GM20431 (cell line): ENCODE data around the gene IL10.

Source experiments
- in situ Hi-C: fragments of 300-500 bp; cut with MseI, MboI; formaldehyde crosslinking; loops from one replicate; pipeline ENCODE4 v1.15.0; 2020; ENCODE audit warnings: low sequenced_read_pairs; ENCODE audit not compliant: unreplicated experiment

The IL10 gene

DNA sequence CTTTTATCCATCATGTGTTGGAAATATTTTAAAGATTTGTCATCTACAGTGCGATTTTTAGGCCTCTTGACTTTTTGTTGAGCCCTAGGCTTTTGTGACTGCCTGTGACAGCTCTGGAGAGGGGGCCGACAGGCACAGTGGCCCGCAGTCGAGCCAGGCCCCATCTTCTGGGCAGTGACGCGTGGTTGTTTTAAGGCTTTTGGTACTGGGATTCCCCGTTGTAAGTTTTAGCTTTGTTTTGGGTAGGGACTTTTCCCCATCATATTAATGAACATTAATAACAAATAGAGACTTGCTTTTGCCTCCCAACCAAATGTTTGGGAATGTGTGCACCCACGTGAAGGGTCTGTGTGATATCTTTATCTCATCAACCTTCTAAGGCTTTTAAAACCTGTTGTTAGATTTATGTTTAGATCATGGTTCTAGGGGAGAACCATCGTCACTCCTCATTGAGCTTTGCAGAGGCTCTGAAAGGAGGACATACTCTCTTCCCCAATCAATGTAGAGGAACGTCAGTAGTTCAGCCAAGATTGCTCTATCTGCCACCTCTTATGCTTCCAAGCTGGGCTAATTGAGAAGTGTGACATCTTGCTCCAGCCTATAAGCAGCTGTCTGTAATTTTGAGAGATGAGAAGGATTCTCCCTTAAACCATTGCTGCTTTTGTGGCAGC is 53.0 kb downstream of the IL10 start:
- in situ Hi-C loops: no loop called here

DNA sequence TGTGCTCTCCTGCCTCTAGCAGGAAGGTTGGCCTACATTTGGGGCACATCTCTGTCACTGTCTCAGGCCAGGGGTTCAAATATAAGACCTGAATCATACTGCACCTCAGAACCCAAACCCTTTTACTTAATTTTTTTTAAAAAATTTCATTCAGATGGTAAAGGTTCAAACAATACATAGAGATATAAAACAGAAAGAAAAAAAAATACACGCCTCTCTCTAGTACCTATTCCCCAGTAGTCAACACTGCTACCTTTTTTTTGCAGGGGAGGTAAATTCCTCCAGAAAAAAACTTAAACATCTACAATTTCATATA is 54.7 kb downstream of the IL10 start:
- in situ Hi-C loops: no loop called here
